Skeletal muscle satellite cell (primary cell): Measurements from ENCODE around the gene CNIH1.
"Not testable (repeated sequence)": the region's sequence is repeated elsewhere in the genome, so short reads cannot be mapped to it uniquely, and the experiment has no call there.

Source experiments
- H3K27me3 ChIP-seq: 2 replicates; pipeline ENCODE4 v1.7.0; 2013; ENCODE audit warnings: low read length; ENCODE audit not compliant: control insufficient read depth, insufficient read depth
- H3K36me3 ChIP-seq: 2 replicates; pipeline ENCODE4 v1.7.0; 2013; ENCODE audit warnings: mild to moderate bottlenecking, control low read depth, low read length; ENCODE audit not compliant: insufficient read depth
- H3K4me1 ChIP-seq: 2 replicates; pipeline ENCODE4 v1.7.0; 2013; ENCODE audit warnings: low read length; ENCODE audit not compliant: control insufficient read depth, insufficient read depth
- H3K4me2 ChIP-seq: 2 replicates; pipeline ENCODE4 v1.7.0; 2013; ENCODE audit warnings: mild to moderate bottlenecking, low read length
- H3K4me3 ChIP-seq: 2 replicates; pipeline ENCODE4 v1.7.0; 2013; ENCODE audit warnings: low read length
- H3K9ac ChIP-seq: 2 replicates; pipeline ENCODE4 v1.7.0; 2013; ENCODE audit warnings: mild to moderate bottlenecking, low read depth, low read length, moderate library complexity
- H3K9me3 ChIP-seq: replicated peaks from 2 replicates; pipeline ENCODE4 v1.7.0; 2013; ENCODE audit warnings: mild to moderate bottlenecking, control low read depth, low read length

CNIH1 gene

DNA sequence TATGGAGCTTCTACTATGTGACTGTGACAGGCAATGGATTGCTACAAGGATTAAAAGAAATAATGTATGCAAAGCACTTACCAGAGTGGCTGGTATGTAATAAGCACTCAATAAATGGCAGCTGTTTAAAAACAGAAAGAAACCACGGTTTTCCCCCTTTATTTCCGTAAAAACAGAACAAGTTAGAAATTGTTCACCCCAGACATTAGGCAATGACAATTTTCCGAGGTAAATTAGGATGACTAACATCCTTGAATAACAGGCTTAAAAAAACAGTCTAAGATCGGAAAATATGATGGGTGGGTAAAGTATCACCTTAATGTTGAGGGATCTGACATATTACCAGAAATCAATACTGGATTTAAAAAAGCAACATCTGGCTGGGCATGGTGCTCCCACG is 20.9 kb upstream of the CNIH1 start:
- no peak overlapping the region for H3K9ac ChIP-seq
- H3K36me3 ChIP-seq: no peaks in the 10 kb centered on the region
- no peaks in the 10 kb centered on the region for H3K27me3 ChIP-seq
- no peak overlapping the region for H3K4me2 ChIP-seq
- H3K9me3 ChIP-seq: no peaks in the 10 kb centered on the region
- H3K4me3 ChIP-seq: no peak overlapping the region
- H3K4me1 ChIP-seq: peaks cover 8% of the 10 kb centered on the region

GRCh38 chr14:54459106-54459505 is 17.9 kb upstream of the CNIH1 start:
- Histone ChIP-seq H3K9ac (no peak overlapping the region), H3K4me3 (no peak overlapping the region)

DNA sequence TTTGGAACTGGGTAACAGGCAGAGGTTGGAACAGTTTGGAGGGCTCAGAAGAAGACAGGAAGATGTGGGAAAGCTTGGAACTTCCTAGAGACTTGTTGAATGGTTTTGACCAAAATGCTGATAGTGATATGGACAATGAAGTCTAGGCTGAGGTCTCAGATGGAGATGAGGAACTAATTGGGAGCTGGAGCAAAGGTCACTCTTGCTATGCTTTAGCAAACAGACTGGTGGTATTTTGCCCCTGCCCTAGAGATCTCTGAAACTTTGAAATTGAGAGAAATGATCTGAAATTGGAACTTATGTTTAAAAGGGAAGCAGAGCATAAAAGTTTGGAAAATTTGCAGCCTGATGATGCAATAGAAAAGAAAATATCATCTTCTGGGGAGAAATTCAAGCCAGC is 17.4 kb upstream of the CNIH1 start:
- H3K9ac ChIP-seq, H3K9me3 ChIP-seq, H3K36me3 ChIP-seq, H3K27me3 ChIP-seq, H3K4me3 ChIP-seq, H3K4me2 ChIP-seq: not testable (repeated sequence)
- peaks cover 10% of the 10 kb centered on the region for H3K4me1 ChIP-seq

More at GRCh38 chr14:54459106-54459505, 17.9 kb upstream of the CNIH1 start:
- Histone ChIP-seq H3K36me3 (no peaks in the 10 kb centered on the region), H3K9me3 (no peaks in the 10 kb centered on the region), H3K27me3 (no peaks in the 10 kb centered on the region), H3K4me1 (peaks cover 8% of the 10 kb centered on the region), H3K4me2 (no peak overlapping the region)

GRCh38 chr14:54457609-54457996 is 16.4 kb upstream of the CNIH1 start:
- peaks cover 12% of the 10 kb centered on the region for H3K4me1 ChIP-seq
- H3K36me3 ChIP-seq: no peaks in the 10 kb centered on the region
- H3K27me3 ChIP-seq: no peaks in the 10 kb centered on the region
- H3K4me3 ChIP-seq: no peak overlapping the region
- H3K9ac ChIP-seq: no peak overlapping the region
- H3K4me2 ChIP-seq: no peak overlapping the region
- no peaks in the 10 kb centered on the region for H3K9me3 ChIP-seq

DNA sequence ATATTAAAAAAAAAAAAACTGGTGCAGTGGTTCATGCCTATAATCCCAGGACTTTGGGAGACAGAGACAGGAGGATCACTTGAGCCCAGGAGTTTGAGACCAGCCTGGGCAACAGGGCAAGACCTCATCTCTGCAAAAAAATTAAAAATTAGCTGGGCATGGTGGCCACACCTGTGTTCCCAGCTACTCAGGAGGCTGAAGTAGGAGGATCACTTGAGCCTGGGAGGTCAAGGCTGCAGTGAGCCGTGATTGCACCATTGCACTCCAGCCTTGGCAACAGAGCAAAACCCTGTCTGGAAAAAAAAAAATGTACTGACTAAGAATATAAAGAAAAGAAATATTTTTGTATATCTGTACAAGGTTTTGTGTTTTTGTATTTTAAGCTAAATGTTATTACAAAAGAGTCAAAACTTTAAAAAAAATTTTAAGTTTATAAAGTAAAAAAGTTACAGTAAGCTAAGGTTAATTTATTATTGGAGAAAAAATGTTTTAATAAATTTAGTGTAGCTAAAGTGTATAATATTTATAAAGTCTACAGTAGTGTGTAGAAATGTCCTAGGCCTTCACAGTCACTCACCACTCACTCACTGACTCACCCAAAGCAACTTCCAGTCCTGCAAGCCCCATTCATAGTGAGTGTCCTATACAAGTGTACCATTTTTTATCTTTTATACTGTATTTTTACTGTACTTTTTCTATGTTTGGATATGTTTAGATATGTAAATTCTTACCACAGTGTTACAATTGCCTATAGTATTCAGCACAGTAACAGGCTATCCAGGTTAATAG is 15.8 kb upstream of the CNIH1 start:
- not testable (repeated sequence) for H3K27me3 ChIP-seq, H3K9me3 ChIP-seq, H3K4me1 ChIP-seq, H3K36me3 ChIP-seq, H3K9ac ChIP-seq, H3K4me3 ChIP-seq, H3K4me2 ChIP-seq

DNA sequence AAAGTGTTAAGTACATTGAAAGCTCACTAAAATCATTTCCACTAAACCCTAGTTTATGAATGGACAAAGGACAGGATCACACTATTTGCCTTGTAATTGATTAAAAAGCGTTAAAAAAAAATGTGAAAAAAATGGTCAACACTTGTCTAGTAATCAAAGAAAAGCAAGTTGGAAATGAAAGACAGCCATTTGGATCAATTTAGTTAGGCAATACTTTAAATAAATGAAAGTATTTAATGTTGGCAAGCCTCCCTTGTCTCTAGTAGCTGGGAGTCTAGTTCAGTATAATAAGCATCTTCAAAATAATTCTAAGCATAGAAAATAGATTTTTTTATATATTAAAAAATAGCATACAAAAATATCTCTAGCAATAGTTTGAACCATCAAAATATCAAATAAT is 14.2 kb upstream of the CNIH1 start:
- Histone ChIP-seq H3K9ac (no peak overlapping the region), H3K9me3 (no peaks in the 10 kb centered on the region), H3K4me2 (no peak overlapping the region), H3K27me3 (no peaks in the 10 kb centered on the region), H3K36me3 (no peaks in the 10 kb centered on the region), H3K4me1 (peaks cover 7% of the 10 kb centered on the region), H3K4me3 (no peak overlapping the region)

DNA sequence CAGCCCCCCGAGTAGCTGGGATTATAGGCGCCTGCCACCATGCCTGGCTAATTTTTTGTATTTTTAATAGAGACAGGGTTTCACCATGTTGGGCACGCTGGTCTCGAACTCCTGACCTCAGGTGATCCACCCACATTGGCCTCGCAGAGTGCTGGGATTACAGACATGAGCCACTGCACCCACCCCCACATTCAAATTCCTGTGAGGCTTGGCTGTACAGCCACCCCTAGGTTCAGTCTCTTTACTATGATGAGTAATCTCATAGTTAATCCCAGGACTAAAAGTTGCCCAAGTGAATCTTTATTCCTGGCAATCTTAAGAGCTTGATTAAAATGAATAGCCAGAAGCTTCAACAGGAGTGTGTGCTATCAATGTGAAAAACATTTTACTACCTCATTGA is 12.8 kb upstream of the CNIH1 start:
- H3K4me3 ChIP-seq, H3K4me1 ChIP-seq, H3K4me2 ChIP-seq, H3K9me3 ChIP-seq, H3K9ac ChIP-seq, H3K36me3 ChIP-seq, H3K27me3 ChIP-seq: not testable (repeated sequence)

- Histone ChIP-seq H3K4me3 (no peak overlapping the region), H3K36me3 (no peaks in the 10 kb centered on the region)
Measured at GRCh38 chr14:54453252-54453651, 12.1 kb upstream of the CNIH1 start.

DNA sequence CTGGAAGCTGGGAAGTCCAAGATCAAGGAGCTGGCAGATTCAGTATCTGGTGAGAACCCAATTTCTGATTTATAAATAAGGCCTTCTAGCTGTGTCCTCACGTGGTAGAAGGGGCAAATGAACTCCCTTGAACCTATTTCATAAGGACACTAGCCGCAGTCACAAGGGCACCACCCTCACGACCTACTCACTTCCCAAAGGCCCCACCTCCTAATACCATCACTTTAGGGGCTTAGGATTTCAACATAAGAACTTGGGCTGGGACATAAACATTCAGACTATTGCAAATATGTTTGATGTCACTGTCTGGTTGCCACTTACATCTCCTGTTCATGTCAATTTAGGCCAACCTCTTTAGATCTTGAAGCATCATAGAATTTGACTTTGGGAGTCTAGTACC is 10.8 kb upstream of the CNIH1 start:
- Histone ChIP-seq H3K4me1 (peaks cover 15% of the 10 kb centered on the region), H3K4me2 (no peak overlapping the region)

More at GRCh38 chr14:54453252-54453651, 12.1 kb upstream of the CNIH1 start:
- Histone ChIP-seq H3K27me3 (no peaks in the 10 kb centered on the region), H3K9ac (no peak overlapping the region), H3K4me1 (peaks cover 10% of the 10 kb centered on the region), H3K9me3 (no peaks in the 10 kb centered on the region), H3K4me2 (no peak overlapping the region)

GRCh38 chr14:54451121-54451601 is 10.0 kb upstream of the CNIH1 start:
- no peak overlapping the region for H3K4me3 ChIP-seq
- H3K36me3 ChIP-seq: no peaks in the 10 kb centered on the region

More for the DNA sequence above, 10.8 kb upstream of the CNIH1 start:
- Histone ChIP-seq H3K27me3 (no peaks in the 10 kb centered on the region), H3K36me3 (no peaks in the 10 kb centered on the region), H3K4me3 (no peak overlapping the region), H3K9ac (no peak overlapping the region), H3K9me3 (no peaks in the 10 kb centered on the region)

DNA sequence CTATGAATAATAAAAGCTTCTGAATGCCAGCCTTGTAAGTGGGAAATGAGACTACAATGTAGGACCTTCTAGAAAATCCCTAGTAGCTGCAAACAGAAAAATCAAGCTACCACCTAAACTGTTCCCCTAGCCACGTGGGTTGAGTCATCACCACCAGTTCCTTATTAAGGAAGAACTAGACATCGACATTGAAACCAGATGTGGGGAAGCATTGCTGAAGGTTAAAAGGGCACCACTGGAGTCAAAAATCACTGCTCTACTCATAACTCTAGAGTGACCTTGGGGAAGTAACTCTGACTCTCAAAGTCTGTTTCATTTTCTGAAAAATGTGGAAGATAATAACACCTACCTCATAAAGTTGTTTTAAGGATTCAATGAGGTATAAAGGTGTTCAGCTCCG is 9.4 kb upstream of the CNIH1 start:
- H3K36me3 ChIP-seq: no peaks in the 10 kb centered on the region
- H3K9ac ChIP-seq: no peak overlapping the region
- no peak overlapping the region for H3K4me2 ChIP-seq
- H3K4me3 ChIP-seq: no peak overlapping the region
- no peaks in the 10 kb centered on the region for H3K9me3 ChIP-seq
- H3K27me3 ChIP-seq: no peaks in the 10 kb centered on the region
- peaks cover 25% of the 10 kb centered on the region for H3K4me1 ChIP-seq

More at GRCh38 chr14:54451121-54451601, 10.0 kb upstream of the CNIH1 start:
- Histone ChIP-seq H3K27me3 (no peaks in the 10 kb centered on the region), H3K9me3 (no peaks in the 10 kb centered on the region), H3K4me2 (no peak overlapping the region), H3K4me1 (peaks cover 23% of the 10 kb centered on the region), H3K9ac (no peak overlapping the region)

GRCh38 chr14:54447231-54447692 is 6.1 kb upstream of the CNIH1 start:
- Histone ChIP-seq H3K27me3 (peaks cover 10% of the 10 kb centered on the region), H3K9me3 (no peaks in the 10 kb centered on the region), H3K36me3 (no peaks in the 10 kb centered on the region), H3K4me2 (no peak overlapping the region), H3K9ac (no peak overlapping the region), H3K4me3 (no peak overlapping the region), H3K4me1 (peaks cover 21% of the 10 kb centered on the region)
